Activated CD4-positive, alpha-beta T cell treated with anti-CD3 and anti-CD28 coated beads, Interleukin-2, amount 10 ng/mL, durations not matched to agents 7 days and 5 days (primary cell): Measurements from ENCODE around the gene SIRPA. TPM values are rescaled to one million over a fixed set of nuclear protein-coding genes. Genes with fewer than 3 reads are reported as not detected.

Experiments used
- CTCF ChIA-PET: fragments of 350-600 bp; sonication (Branson Sonifier 250); formaldehyde crosslinking; loops from one replicate; lab custom pipeline; 2021; ENCODE audit warnings: antibody characterized with exemption; lab: Charles Lee
- POLR2A ChIA-PET: fragments of 350-600 bp; sonication (Branson Sonifier 250); formaldehyde crosslinking; loops from one replicate; lab custom pipeline; 2021; ENCODE audit warnings: antibody characterized with exemption; lab: Charles Lee
- DNase-seq: peaks from one replicate; pipeline ENCODE4 v3.0.0-alpha.2; 2020
- H3K27ac Mint-ChIP-seq: one replicate; pipeline ENCODE4 v1.8.0; 2021; ENCODE audit warnings: mild to moderate bottlenecking, moderate library complexity, mixed read lengths
- H3K27me3 Mint-ChIP-seq: one replicate; pipeline ENCODE4 v1.8.0; 2021; ENCODE audit warnings: mixed read lengths
- H3K36me3 Mint-ChIP-seq: one replicate; pipeline ENCODE4 v1.8.0; 2021; ENCODE audit warnings: low read depth, mixed read lengths
- H3K4me1 Mint-ChIP-seq: one replicate; pipeline ENCODE4 v1.8.0; 2021; ENCODE audit warnings: mixed read lengths
- H3K4me3 Mint-ChIP-seq: one replicate; pipeline ENCODE4 v1.8.0; 2021; ENCODE audit warnings: mild to moderate bottlenecking, moderate library complexity, mixed read lengths
- H3K9me3 Mint-ChIP-seq: one replicate; pipeline ENCODE4 v1.8.0; 2021; ENCODE audit warnings: mixed read lengths
- total RNA-seq, 2 experiments: library from RNA; stranded (reverse); gene quantifications; one replicate each; pipeline ENCODE4 v1.2.3, GENCODE V29; 2021

The SIRPA gene
- total RNA-seq = not detected

GRCh38 chr20:1894951-1895673, at the start of gene SIRPA:
SIRPA (plus strand) TSS chr20:1895407; CDS start chr20:1895448, 41 bp downstream.
- no peak within 1 kb of the TSS for H3K4me3 Mint-ChIP-seq
- DNase-seq = no peak
- peaks cover 65% of the 10 kb centered on the region for H3K27me3 Mint-ChIP-seq

GRCh38 chr20:1845701-1846100, 49.5 kb upstream of the SIRPA start:
- no peak for DNase-seq
- ChIA-PET POLR2A (no interaction called here), CTCF (interaction anchor here (1.7 kb wide), 1 partner anchor 43 kb away, joined by 3 read pairs; no protein-coding TSS in a partner anchor)
- H3K9me3 Mint-ChIP-seq = peaks cover 5% of the 10 kb centered on the region
- H3K36me3 Mint-ChIP-seq = peaks cover 2% of the 10 kb centered on the region
- peaks cover 6% of the 10 kb centered on the region for H3K27me3 Mint-ChIP-seq
- H3K4me3 Mint-ChIP-seq = no peak overlapping the region
- H3K27ac Mint-ChIP-seq = no peak overlapping the region
- peaks cover 11% of the 10 kb centered on the region for H3K4me1 Mint-ChIP-seq

More at GRCh38 chr20:1894951-1895673, at the start of gene SIRPA:
- no peak within 1 kb of the TSS for H3K27ac Mint-ChIP-seq
- no peaks in the 10 kb centered on the region for H3K36me3 Mint-ChIP-seq
- peaks cover 2% of the 10 kb centered on the region for H3K4me1 Mint-ChIP-seq
- POLR2A ChIA-PET = no interaction called here
- H3K9me3 Mint-ChIP-seq = no peaks in the 10 kb centered on the region
- CTCF ChIA-PET = no interaction called here

- H3K4me1 Mint-ChIP-seq = peaks cover 18% of the 10 kb centered on the region
- no peak overlapping the region for H3K4me3 Mint-ChIP-seq
- no peak for DNase-seq
- peaks cover 2% of the 10 kb centered on the region for H3K36me3 Mint-ChIP-seq
- ChIA-PET POLR2A (no interaction called here), CTCF (interaction anchor here (1.0 to 1.7 kb wide), 3 partner anchors 8 to 70 kb away, joined by 3 to 4 read pairs (median 3); no protein-coding TSS in a partner anchor)
- H3K9me3 Mint-ChIP-seq = peaks cover 5% of the 10 kb centered on the region
- no peak overlapping the region for H3K27ac Mint-ChIP-seq
- peaks cover 6% of the 10 kb centered on the region for H3K27me3 Mint-ChIP-seq
Observed at GRCh38 chr20:1846341-1846740, 48.9 kb upstream of the SIRPA start.

- CTCF ChIA-PET = interaction anchor here (1.0 to 1.7 kb wide), 3 partner anchors 9 to 71 kb away, joined by 3 to 4 read pairs (median 3); no protein-coding TSS in a partner anchor
- DNase-seq = no peak
Observed at GRCh38 chr20:1846876-1847275, 48.3 kb upstream of the SIRPA start.

GRCh38 chr20:1847780-1848179, 47.4 kb upstream of the SIRPA start:
- H3K36me3 Mint-ChIP-seq = peaks cover 2% of the 10 kb centered on the region
- ChIA-PET CTCF (interaction anchor here (1.4 kb wide), 1 partner anchor 9 kb away, joined by 3 read pairs; no protein-coding TSS in a partner anchor), POLR2A (no interaction called here)
- no peak overlapping the region for H3K4me3 Mint-ChIP-seq
- no peak overlapping the region for H3K27ac Mint-ChIP-seq
- H3K27me3 Mint-ChIP-seq = peaks cover 6% of the 10 kb centered on the region
- DNase-seq = no peak
- peaks cover 5% of the 10 kb centered on the region for H3K9me3 Mint-ChIP-seq
- H3K4me1 Mint-ChIP-seq = peaks cover 18% of the 10 kb centered on the region

More at GRCh38 chr20:1846876-1847275, 48.3 kb upstream of the SIRPA start:
- POLR2A ChIA-PET = no interaction called here
- H3K36me3 Mint-ChIP-seq = peaks cover 2% of the 10 kb centered on the region
- peaks cover 6% of the 10 kb centered on the region for H3K27me3 Mint-ChIP-seq
- H3K4me3 Mint-ChIP-seq = no peak overlapping the region
- peaks cover 5% of the 10 kb centered on the region for H3K9me3 Mint-ChIP-seq
- peaks cover 18% of the 10 kb centered on the region for H3K4me1 Mint-ChIP-seq
- H3K27ac Mint-ChIP-seq = no peak overlapping the region

- POLR2A ChIA-PET = no interaction called here
- CTCF ChIA-PET = interaction anchor here (1.4 kb wide), 1 partner anchor 10 kb away, joined by 3 read pairs; no protein-coding TSS in a partner anchor
- H3K4me1 Mint-ChIP-seq = peaks cover 18% of the 10 kb centered on the region
- peaks cover 6% of the 10 kb centered on the region for H3K27me3 Mint-ChIP-seq
- no peak for DNase-seq
- H3K9me3 Mint-ChIP-seq = peaks cover 5% of the 10 kb centered on the region
- peaks cover 2% of the 10 kb centered on the region for H3K36me3 Mint-ChIP-seq
- no peak overlapping the region for H3K27ac Mint-ChIP-seq
- no peak overlapping the region for H3K4me3 Mint-ChIP-seq
Observed at GRCh38 chr20:1848373-1848772, 46.8 kb upstream of the SIRPA start.

- POLR2A ChIA-PET = no interaction called here
- CTCF ChIA-PET = interaction anchor here (0.7 kb wide), 2 partner anchors 11 to 1225 kb away, joined by 3 to 6 read pairs; no protein-coding TSS in a partner anchor
- H3K27ac Mint-ChIP-seq = no peak overlapping the region
Observed at GRCh38 chr20:1851396-1851795, 43.8 kb upstream of the SIRPA start.

GRCh38 chr20:1853473-1853872, 41.7 kb upstream of the SIRPA start:
- no peak for DNase-seq
- Mint-ChIP-seq H3K4me1 (peaks cover 15% of the 10 kb centered on the region), H3K27me3 (no peaks in the 10 kb centered on the region), H3K36me3 (no peaks in the 10 kb centered on the region), H3K4me3 (no peak overlapping the region), H3K9me3 (no peaks in the 10 kb centered on the region), H3K27ac (no peak overlapping the region)
- ChIA-PET CTCF (no interaction called here), POLR2A (no interaction called here)

More at GRCh38 chr20:1851396-1851795, 43.8 kb upstream of the SIRPA start:
- Mint-ChIP-seq H3K36me3 (peaks cover 2% of the 10 kb centered on the region), H3K4me1 (peaks cover 15% of the 10 kb centered on the region), H3K9me3 (peaks cover 5% of the 10 kb centered on the region), H3K4me3 (no peak overlapping the region), H3K27me3 (peaks cover 6% of the 10 kb centered on the region)
- no peak for DNase-seq

- Mint-ChIP-seq H3K27ac (no peak overlapping the region), H3K36me3 (no peaks in the 10 kb centered on the region), H3K27me3 (no peaks in the 10 kb centered on the region), H3K4me3 (no peak overlapping the region), H3K4me1 (peaks cover 15% of the 10 kb centered on the region), H3K9me3 (no peaks in the 10 kb centered on the region)
- ChIA-PET POLR2A (no interaction called here), CTCF (interaction anchor here (1.1 kb wide), 1 partner anchor 13 kb away, joined by 3 read pairs; no protein-coding TSS in a partner anchor)
- no peak for DNase-seq
Observed at GRCh38 chr20:1854246-1854645, 41.0 kb upstream of the SIRPA start.

- no peaks in the 10 kb centered on the region for H3K36me3 Mint-ChIP-seq
- CTCF ChIA-PET = interaction anchor here (0.6 to 1.1 kb wide), 2 partner anchors 12 to 189 kb away, joined by 3 read pairs; no protein-coding TSS in a partner anchor
- POLR2A ChIA-PET = no interaction called here
- H3K27me3 Mint-ChIP-seq = no peaks in the 10 kb centered on the region
- no peak overlapping the region for H3K27ac Mint-ChIP-seq
- DNase-seq = no peak
- no peaks in the 10 kb centered on the region for H3K9me3 Mint-ChIP-seq
- H3K4me3 Mint-ChIP-seq = no peak overlapping the region
- H3K4me1 Mint-ChIP-seq = peaks cover 13% of the 10 kb centered on the region
Observed at GRCh38 chr20:1855109-1855508, 40.1 kb upstream of the SIRPA start.

GRCh38 chr20:1855690-1856089, 39.5 kb upstream of the SIRPA start:
- H3K4me3 Mint-ChIP-seq = no peak overlapping the region
- no peak overlapping the region for H3K27ac Mint-ChIP-seq
- no peak for DNase-seq
- no peaks in the 10 kb centered on the region for H3K9me3 Mint-ChIP-seq
- ChIA-PET CTCF (interaction anchor here (0.6 kb wide), 1 partner anchor 141 kb away, joined by 3 read pairs; no protein-coding TSS in a partner anchor), POLR2A (no interaction called here)
- peaks cover 7% of the 10 kb centered on the region for H3K4me1 Mint-ChIP-seq
- H3K36me3 Mint-ChIP-seq = no peaks in the 10 kb centered on the region
- no peaks in the 10 kb centered on the region for H3K27me3 Mint-ChIP-seq

- Mint-ChIP-seq H3K27me3 (no peaks in the 10 kb centered on the region), H3K4me3 (no peak overlapping the region), H3K27ac (no peak overlapping the region), H3K4me1 (no peaks in the 10 kb centered on the region), H3K9me3 (no peaks in the 10 kb centered on the region), H3K36me3 (no peaks in the 10 kb centered on the region)
- CTCF ChIA-PET = no interaction called here
- POLR2A ChIA-PET = no interaction called here
- DNase-seq = no peak
Observed at GRCh38 chr20:1856424-1856823, 38.8 kb upstream of the SIRPA start.

GRCh38 chr20:1857466-1857865, 37.7 kb upstream of the SIRPA start:
- no peaks in the 10 kb centered on the region for H3K27me3 Mint-ChIP-seq
- no peak for DNase-seq
- ChIA-PET CTCF (no interaction called here), POLR2A (no interaction called here)
- no peak overlapping the region for H3K27ac Mint-ChIP-seq
- no peaks in the 10 kb centered on the region for H3K4me1 Mint-ChIP-seq
- no peak overlapping the region for H3K4me3 Mint-ChIP-seq
- H3K36me3 Mint-ChIP-seq = no peaks in the 10 kb centered on the region
- H3K9me3 Mint-ChIP-seq = no peaks in the 10 kb centered on the region
